ENCODE results near the gene FAM204A.

FAM204A gene

GRCh38 chr10:118332948-118333710 lies 9.0 kb downstream of the FAM204A start:
- DNase-seq (ENCODE audit: extremely low read depth in 1 of 2, low read depth in 1 of 2), result no peak

GRCh38 chr10:118332236-118332635 lies 9.9 kb downstream of the FAM204A start:
- DNase-seq (ENCODE audit: extremely low read depth in 1 of 2, low read depth in 1 of 2), result no peak

GRCh38 chr10:118330295-118331076 lies 11.6 kb downstream of the FAM204A start:
- DNase-seq (ENCODE audit: extremely low read depth in 1 of 2, low read depth in 1 of 2), result no peak

GRCh38 chr10:118324140-118324539 lies 18.0 kb downstream of the FAM204A start:
- no peak for DNase-seq (ENCODE audit: extremely low read depth in 1 of 2, low read depth in 1 of 2)

- no peak for DNase-seq (ENCODE audit: extremely low read depth in 1 of 2, low read depth in 1 of 2)
These were observed 20.2 kb downstream of the FAM204A start for GRCh38 chr10:118321724-118322575.

GRCh38 chr10:118315629-118316028 lies 26.5 kb downstream of the FAM204A start:
- DNase-seq (ENCODE audit: extremely low read depth in 1 of 2, low read depth in 1 of 2), result no peak

GRCh38 chr10:118314882-118315281 lies 27.2 kb downstream of the FAM204A start:
- DNase-seq (ENCODE audit: extremely low read depth in 1 of 2, low read depth in 1 of 2), result no peak

GRCh38 chr10:118311505-118311904 lies 30.6 kb downstream of the FAM204A start:
- DNase-seq (ENCODE audit: extremely low read depth in 1 of 2, low read depth in 1 of 2), result no peak

- DNase-seq (ENCODE audit: extremely low read depth in 1 of 2, low read depth in 1 of 2), result no peak
These were observed 31.3 kb downstream of the FAM204A start for GRCh38 chr10:118310822-118311221.

- no peak for DNase-seq (ENCODE audit: extremely low read depth in 1 of 2, low read depth in 1 of 2)
These were observed 32.2 kb downstream of the FAM204A start for GRCh38 chr10:118309911-118310310.

GRCh38 chr10:118308664-118309063 lies 33.5 kb downstream of the FAM204A start:
- DNase-seq (ENCODE audit: extremely low read depth in 1 of 2, low read depth in 1 of 2), result no peak

GRCh38 chr10:118307859-118308258 lies 34.3 kb downstream of the FAM204A start:
- DNase-seq (ENCODE audit: extremely low read depth in 1 of 2, low read depth in 1 of 2), result no peak

- no peak for DNase-seq (ENCODE audit: extremely low read depth in 1 of 2, low read depth in 1 of 2)
These were observed 34.9 kb downstream of the FAM204A start for GRCh38 chr10:118307220-118307619.

GRCh38 chr10:118305730-118306129 lies 36.4 kb downstream of the FAM204A start:
- no peak for DNase-seq (ENCODE audit: extremely low read depth in 1 of 2, low read depth in 1 of 2)

GRCh38 chr10:118304521-118304920 lies 37.6 kb downstream of the FAM204A start:
- no peak for DNase-seq (ENCODE audit: extremely low read depth in 1 of 2, low read depth in 1 of 2)

- DNase-seq (ENCODE audit: extremely low read depth in 1 of 2, low read depth in 1 of 2), result no peak
These were observed 40.9 kb downstream of the FAM204A start for GRCh38 chr10:118301211-118301610.

GRCh38 chr10:118300320-118300719 lies 41.8 kb downstream of the FAM204A start:
- no peak for DNase-seq (ENCODE audit: extremely low read depth in 1 of 2, low read depth in 1 of 2)

- DNase-seq (ENCODE audit: extremely low read depth in 1 of 2, low read depth in 1 of 2), result no peak
These were observed 43.3 kb downstream of the FAM204A start for GRCh38 chr10:118298787-118299186.

- no peak for DNase-seq (ENCODE audit: extremely low read depth in 1 of 2, low read depth in 1 of 2)
These were observed 51.0 kb downstream of the FAM204A start for GRCh38 chr10:118291122-118291521.

- no peak for DNase-seq (ENCODE audit: extremely low read depth in 1 of 2, low read depth in 1 of 2)
These were observed 51.6 kb downstream of the FAM204A start for GRCh38 chr10:118290471-118290995.

Data from stimulated activated CD8-positive, alpha-beta memory T cell treated with anti-CD3 and anti-CD28 coated beads, Interleukin-7, amount 100 ng/mL, for 48 hours (primary cell).